Measurements from ENCODE around the gene MTMR10.
A peak's percentile ranks its signal among the peaks of the same experiment; 100 is the strongest.

MTMR10 gene

DNA sequence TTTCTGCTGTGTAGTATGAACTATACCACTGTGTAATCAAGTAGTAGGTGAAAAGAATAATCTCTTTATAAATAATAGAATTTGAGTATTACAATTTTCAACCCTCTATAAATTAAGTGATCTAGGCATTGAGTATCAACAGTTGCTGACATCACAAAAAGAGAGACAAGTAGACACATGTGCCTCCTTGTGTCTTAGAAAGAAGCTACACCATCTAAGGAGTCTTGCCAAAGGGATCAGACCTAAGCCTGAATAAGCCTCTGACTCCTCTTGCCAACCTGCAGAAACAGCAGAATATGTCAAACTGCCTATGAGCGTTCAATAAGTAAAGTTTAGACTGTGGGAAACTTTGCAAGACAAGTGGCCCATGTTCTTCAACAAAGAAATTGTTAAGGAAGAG lies 5.8 kb upstream of the MTMR10 start:
- Histone ChIP-seq H3K4me3 (ENCODE audit: low read length in 2 of 2) (no peak overlapping the region), H2BK5ac (ENCODE audit: low read length) (no peak overlapping the region), H3K9ac (ENCODE audit: low read depth, low read length, poor library complexity) (no peak overlapping the region), H3K4me1 (ENCODE audit: control insufficient read depth in 2 of 2, insufficient read depth in 1 of 2, low read depth in 1 of 2, low read length in 2 of 2) (no peaks in the 10 kb centered on the region), H2BK12ac (ENCODE audit: low read length) (no peak overlapping the region), H2BK15ac (ENCODE audit: low read length) (no peak overlapping the region), H2AFZ (ENCODE audit: low read length) (no peak overlapping the region), H3K14ac (ENCODE audit: low read length) (no peak overlapping the region), H4K91ac (ENCODE audit: low read depth, low read length, poor library complexity) (no peak overlapping the region), H3K4me2 (ENCODE audit: insufficient read depth, low read length, poor library complexity, severe bottlenecking) (no peak overlapping the region), H3K79me1 (ENCODE audit: low read depth, low read length) (no peaks in the 10 kb centered on the region), H3K18ac (ENCODE audit: low read length) (no peak overlapping the region), H3K9me3 (replicated peaks in 1 of 2; ENCODE audit: control insufficient read depth in 2 of 2, insufficient read depth in 1 of 2, low read depth in 1 of 2, low read length in 2 of 2) (no peaks in the 10 kb centered on the region), H3K27ac (replicated peaks; ENCODE audit: low read length) (no peak overlapping the region), H4K8ac (ENCODE audit: low read depth, low read length) (no peak overlapping the region), H3K4ac (ENCODE audit: low read length) (no peak overlapping the region), H3K27me3 (ENCODE audit: control insufficient read depth in 3 of 3, insufficient read depth in 3 of 3, low read depth in 1 of 3, low read length in 3 of 3) (peaks cover 0 to 4% (median 0%) of the 10 kb centered on the region in 3 experiments), H2BK120ac (ENCODE audit: low read depth, low read length) (no peak overlapping the region), H3K23ac (ENCODE audit: low read depth, low read length, poor library complexity) (no peak overlapping the region), H3K36me3 (replicated peaks in 1 of 2; ENCODE audit: control insufficient read depth in 2 of 2, insufficient read depth in 2 of 2, low read length in 2 of 2) (no peaks in the 10 kb centered on the region), H2AK5ac (ENCODE audit: low read depth, low read length) (no peak overlapping the region)
- WGBS, 2 donors (ENCODE audit: extremely low coverage in 2 of 2, insufficient read length in 2 of 2, insufficient replicate concordance in 1 of 2): no CpG with 5 or more reads among the region's 1 CpG
- DNase-seq (ENCODE audit: low spot score): no peak

DNA sequence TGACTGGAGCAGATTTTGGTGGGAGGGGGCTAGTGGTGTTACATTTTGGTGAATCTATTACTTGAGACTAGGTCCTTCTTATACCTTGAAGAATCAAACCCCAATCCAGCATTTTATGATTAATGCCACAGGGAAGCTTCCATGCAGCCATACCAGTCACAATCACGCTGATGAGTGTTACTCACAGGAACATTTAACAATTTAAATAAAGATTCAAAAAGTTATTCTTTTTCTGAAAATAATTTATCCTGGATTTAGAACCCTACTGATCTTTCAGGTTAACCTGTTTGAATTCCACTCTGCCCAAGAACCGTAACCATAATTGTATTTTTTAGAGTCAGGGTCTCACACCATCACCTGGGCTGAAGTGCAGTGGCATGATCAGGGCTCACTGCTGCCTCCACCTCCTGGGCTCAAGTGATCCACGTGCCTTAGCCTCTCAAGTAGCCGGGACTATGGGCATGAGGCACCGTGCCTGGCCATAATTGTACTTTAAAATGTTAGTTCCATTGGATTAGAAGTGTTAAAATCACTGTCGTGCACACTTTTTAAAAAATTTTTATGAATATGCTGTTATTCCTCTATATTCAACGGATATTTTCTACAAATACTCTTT lies 929 bp upstream of the MTMR10 start:
- no peaks in the 10 kb centered on the region for H3K9me3 ChIP-seq (replicated peaks in 1 of 2; ENCODE audit: control insufficient read depth in 2 of 2, insufficient read depth in 1 of 2, low read depth in 1 of 2, low read length in 2 of 2)
- H3K79me1 ChIP-seq (ENCODE audit: low read depth, low read length): peaks cover 3% of the 10 kb centered on the region
- no peak overlapping the region for H2BK12ac ChIP-seq (ENCODE audit: low read length)
- no peak overlapping the region for H2AK5ac ChIP-seq (ENCODE audit: low read depth, low read length)
- no peak overlapping the region for H2BK120ac ChIP-seq (ENCODE audit: low read depth, low read length)
- peak overlapping the region; percentile 85 for H2BK15ac ChIP-seq (ENCODE audit: low read length)
- peaks cover 0 to 5% of the 10 kb centered on the region in 2 donors for H3K4me1 ChIP-seq (ENCODE audit: control insufficient read depth in 2 of 2, insufficient read depth in 1 of 2, low read depth in 1 of 2, low read length in 2 of 2)
- no peak overlapping the region for H3K18ac ChIP-seq (ENCODE audit: low read length)
- peak overlapping the region; percentile 100 for H2AFZ ChIP-seq (ENCODE audit: low read length)
- no peaks in the 10 kb centered on the region for H3K27me3 ChIP-seq (ENCODE audit: control insufficient read depth in 3 of 3, insufficient read depth in 3 of 3, low read depth in 1 of 3, low read length in 3 of 3)
- H2BK5ac ChIP-seq (ENCODE audit: low read length): peak overlapping the region; percentile 91
- no peak overlapping the region for H4K91ac ChIP-seq (ENCODE audit: low read depth, low read length, poor library complexity)
- no peak overlapping the region for H3K4ac ChIP-seq (ENCODE audit: low read length)
- peak overlapping the region; percentile 79 for H3K4me2 ChIP-seq (ENCODE audit: insufficient read depth, low read length, poor library complexity, severe bottlenecking)
- H3K9ac ChIP-seq (ENCODE audit: low read depth, low read length, poor library complexity): peak overlapping the region; percentile 88
- H3K27ac ChIP-seq (replicated peaks; ENCODE audit: low read length): peak overlapping the region; percentile 82
- peak overlapping the region; percentile 98 for H3K23ac ChIP-seq (ENCODE audit: low read depth, low read length, poor library complexity)
- peak overlapping the region; percentile 92 for H4K8ac ChIP-seq (ENCODE audit: low read depth, low read length)
- DNase-seq (ENCODE audit: low spot score): no peak
- peak overlapping the region; percentile 93 to 94 for H3K4me3 ChIP-seq (ENCODE audit: low read length in 2 of 2)
- WGBS, 2 donors (ENCODE audit: extremely low coverage in 2 of 2, insufficient read length in 2 of 2, insufficient replicate concordance in 1 of 2): no CpG with 5 or more reads among the region's 7 CpGs
- H3K14ac ChIP-seq (ENCODE audit: low read length): no peak overlapping the region
- peaks cover 0 to under 1% of the 10 kb centered on the region in 2 donors for H3K36me3 ChIP-seq (replicated peaks in 1 of 2; ENCODE audit: control insufficient read depth in 2 of 2, insufficient read depth in 2 of 2, low read length in 2 of 2)

DNA sequence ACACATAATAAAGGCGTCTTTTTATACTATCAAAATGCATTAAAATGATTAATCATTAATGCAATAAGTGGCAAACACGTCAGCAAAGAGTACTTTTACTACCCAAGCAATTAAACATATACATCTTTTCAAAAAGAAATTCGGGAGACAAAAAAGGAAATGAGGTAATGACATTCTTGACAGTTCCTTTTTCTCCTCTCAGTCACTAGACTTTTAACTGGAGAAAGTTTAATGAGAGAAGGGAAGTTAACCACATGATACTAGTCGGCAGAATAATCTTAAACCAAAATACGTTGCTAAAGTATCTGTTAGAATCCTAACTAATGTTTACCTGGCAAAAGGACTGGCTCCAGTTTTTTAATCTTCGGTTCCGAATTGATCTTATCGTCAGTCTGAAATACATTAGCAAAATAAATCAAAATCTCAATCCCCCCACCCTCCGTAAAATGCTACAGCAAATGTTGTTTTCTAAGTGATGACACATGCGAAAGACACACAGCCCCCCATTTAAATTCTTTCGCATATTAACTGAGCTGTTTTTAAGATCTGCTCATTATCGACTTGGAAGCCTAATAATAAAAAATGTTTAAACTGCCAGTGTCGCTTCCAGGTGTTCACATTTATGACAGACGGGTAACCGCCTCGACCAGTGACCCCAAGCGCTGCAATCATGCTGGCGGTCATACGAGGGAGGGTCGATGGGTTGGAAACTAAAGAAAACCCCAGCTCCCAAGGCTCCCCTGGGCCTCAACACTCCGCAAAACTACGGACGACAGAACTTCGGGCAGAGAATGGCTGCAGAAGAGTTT lies 778 bp downstream of the MTMR10 start:
- H3K9ac ChIP-seq (ENCODE audit: low read depth, low read length, poor library complexity): peak overlapping the region; percentile 88
- H3K79me1 ChIP-seq (ENCODE audit: low read depth, low read length): peaks cover 3% of the 10 kb centered on the region
- peak overlapping the region; percentile 54 for H3K4me2 ChIP-seq (ENCODE audit: insufficient read depth, low read length, poor library complexity, severe bottlenecking)
- peak overlapping the region; percentile 82 for H3K27ac ChIP-seq (replicated peaks; ENCODE audit: low read length)
- peak overlapping the region; percentile 93 to 94 for H3K4me3 ChIP-seq (ENCODE audit: low read length in 2 of 2)
- H3K14ac ChIP-seq (ENCODE audit: low read length): no peak overlapping the region
- no peak for DNase-seq (ENCODE audit: low spot score)
- no peak overlapping the region for H3K4ac ChIP-seq (ENCODE audit: low read length)
- H2BK15ac ChIP-seq (ENCODE audit: low read length): no peak overlapping the region
- no peaks in the 10 kb centered on the region for H3K9me3 ChIP-seq (replicated peaks in 1 of 2; ENCODE audit: control insufficient read depth in 2 of 2, insufficient read depth in 1 of 2, low read depth in 1 of 2, low read length in 2 of 2)
- H2BK12ac ChIP-seq (ENCODE audit: low read length): no peak overlapping the region
- H4K8ac ChIP-seq (ENCODE audit: low read depth, low read length): no peak overlapping the region
- WGBS, 2 donors (ENCODE audit: extremely low coverage in 2 of 2, insufficient read length in 2 of 2, insufficient replicate concordance in 1 of 2): no CpG with 5 or more reads among the region's 24 CpGs
- peak overlapping the region; percentile 98 for H3K23ac ChIP-seq (ENCODE audit: low read depth, low read length, poor library complexity)
- H2BK120ac ChIP-seq (ENCODE audit: low read depth, low read length): no peak overlapping the region
- peaks cover 0 to 5% of the 10 kb centered on the region in 2 donors for H3K4me1 ChIP-seq (ENCODE audit: control insufficient read depth in 2 of 2, insufficient read depth in 1 of 2, low read depth in 1 of 2, low read length in 2 of 2)
- H3K36me3 ChIP-seq (replicated peaks in 1 of 2; ENCODE audit: control insufficient read depth in 2 of 2, insufficient read depth in 2 of 2, low read length in 2 of 2): peaks cover 0 to 15% of the 10 kb centered on the region in 2 donors
- peak overlapping the region; percentile 100 for H2AFZ ChIP-seq (ENCODE audit: low read length)
- H3K18ac ChIP-seq (ENCODE audit: low read length): peak overlapping the region; percentile 93
- H2BK5ac ChIP-seq (ENCODE audit: low read length): peak overlapping the region; percentile 91
- no peaks in the 10 kb centered on the region for H3K27me3 ChIP-seq (ENCODE audit: control insufficient read depth in 3 of 3, insufficient read depth in 3 of 3, low read depth in 1 of 3, low read length in 3 of 3)
- no peak overlapping the region for H2AK5ac ChIP-seq (ENCODE audit: low read depth, low read length)
- H4K91ac ChIP-seq (ENCODE audit: low read depth, low read length, poor library complexity): no peak overlapping the region

DNA sequence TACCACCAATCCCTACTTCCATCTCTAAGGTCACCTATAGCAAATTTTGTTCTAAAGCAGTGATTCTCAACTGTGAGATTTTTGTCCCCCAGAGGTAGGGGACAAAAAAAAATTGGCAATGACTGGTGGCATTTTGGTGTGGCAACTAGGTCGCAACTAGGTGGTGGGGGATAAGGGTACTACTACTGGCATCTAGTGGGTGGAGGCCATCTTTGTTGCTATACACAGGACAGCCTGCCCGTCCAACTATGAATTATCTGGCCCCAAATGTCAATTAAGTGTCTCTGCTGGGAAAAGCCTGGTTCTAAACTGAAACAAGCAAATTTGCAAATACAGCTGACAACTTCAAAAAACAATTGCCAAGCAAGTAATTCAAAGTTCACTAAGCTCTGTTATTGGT lies 1.4 kb downstream of the MTMR10 start:
- Histone ChIP-seq H3K14ac (ENCODE audit: low read length) (no peak overlapping the region), H3K18ac (ENCODE audit: low read length) (no peak overlapping the region), H2AFZ (ENCODE audit: low read length) (no peak overlapping the region), H3K36me3 (replicated peaks in 1 of 2; ENCODE audit: control insufficient read depth in 2 of 2, insufficient read depth in 2 of 2, low read length in 2 of 2) (peaks cover 0 to 20% of the 10 kb centered on the region in 2 donors), H4K8ac (ENCODE audit: low read depth, low read length) (no peak overlapping the region), H2BK15ac (ENCODE audit: low read length) (no peak overlapping the region), H3K4me2 (ENCODE audit: insufficient read depth, low read length, poor library complexity, severe bottlenecking) (no peak overlapping the region), H3K9ac (ENCODE audit: low read depth, low read length, poor library complexity) (no peak overlapping the region), H3K9me3 (replicated peaks in 1 of 2; ENCODE audit: control insufficient read depth in 2 of 2, insufficient read depth in 1 of 2, low read depth in 1 of 2, low read length in 2 of 2) (no peaks in the 10 kb centered on the region), H2BK5ac (ENCODE audit: low read length) (no peak overlapping the region), H3K27ac (replicated peaks; ENCODE audit: low read length) (no peak overlapping the region), H3K4me1 (ENCODE audit: control insufficient read depth in 2 of 2, insufficient read depth in 1 of 2, low read depth in 1 of 2, low read length in 2 of 2) (peaks cover under 1 to 8% of the 10 kb centered on the region in 2 donors), H3K79me1 (ENCODE audit: low read depth, low read length) (peaks cover 3% of the 10 kb centered on the region), H4K91ac (ENCODE audit: low read depth, low read length, poor library complexity) (no peak overlapping the region), H2AK5ac (ENCODE audit: low read depth, low read length) (no peak overlapping the region), H3K23ac (ENCODE audit: low read depth, low read length, poor library complexity) (no peak overlapping the region), H3K27me3 (ENCODE audit: control insufficient read depth in 3 of 3, insufficient read depth in 3 of 3, low read depth in 1 of 3, low read length in 3 of 3) (no peaks in the 10 kb centered on the region), H3K4ac (ENCODE audit: low read length) (no peak overlapping the region), H2BK12ac (ENCODE audit: low read length) (no peak overlapping the region), H3K4me3 (ENCODE audit: low read length in 2 of 2) (peak overlapping the region in 1 of 2 donors; percentile 94), H2BK120ac (ENCODE audit: low read depth, low read length) (no peak overlapping the region)
- DNase-seq (ENCODE audit: low spot score): no peak
- WGBS, 2 donors (ENCODE audit: extremely low coverage in 2 of 2, insufficient read length in 2 of 2, insufficient replicate concordance in 1 of 2): no CpG with 5 or more reads among the region's 2 CpGs

Data from neuronal stem cell (in vitro differentiated cells).